GM12878 (cell line): Measurements from ENCODE around the gene LDB2. TPM values are rescaled to one million over a fixed set of nuclear protein-coding genes. Genes with fewer than 3 reads are reported as not detected.

Experiments
- ATAC-seq: fragments of 200-7000 bp; cut with Tn5 transposase; 3 replicates; pipeline ENCODE4 v1.9.1; 2020; ENCODE audit warnings: mild to moderate bottlenecking, moderate library complexity
- BruUV-seq: library from RNA; stranded (reverse); fragments of 400-500 nt; replicated peaks from 2 replicates; lab custom pipeline; 2021; lab: Mats Ljungman, UMichigan
- CTCF ChIA-PET: fragments of 300-600 bp; sonication (Branson Sonifier 250); formaldehyde crosslinking; extraction: SDS; loops from one replicate; lab custom pipeline; 2021; ENCODE audit warnings: inconsistent platforms; lab: Yijun Ruan, JAX
- POLR2A ChIA-PET: fragments of 350-600 bp; formaldehyde crosslinking; extraction: SDS; loops from one replicate; lab custom pipeline; 2021; ENCODE audit warnings: inconsistent platforms; lab: Charles Lee
- RAD21 ChIA-PET: fragments of 300-600 bp; sonication (Branson Sonifier 250); formaldehyde crosslinking; loops from one replicate; lab custom pipeline; 2023; ENCODE audit warnings: antibody characterized with exemption; ENCODE audit not compliant: unreplicated experiment; lab: Charles Lee
- SMC1A ChIA-PET: fragments of 300-600 bp; sonication (Branson Sonifier 250); formaldehyde crosslinking; loops from one replicate; lab custom pipeline; 2023; ENCODE audit not compliant: unreplicated experiment, uncharacterized antibody; lab: Charles Lee
- DNase-seq: peaks from one replicate; pipeline ENCODE4 v3.0.0-alpha.2; 2011; ENCODE audit warnings: low read depth, low spot score
- FAIRE-seq: peaks from 3 replicates; lab custom pipeline; 2011; peaks lifted over from hg19 to GRCh38; lab: Jason Lieb, UNC
- H2AFZ ChIP-seq: 2 replicates; pipeline ENCODE4 v1.6.0; 2011; ENCODE audit warnings: low read depth, low read length, control low read depth; ENCODE audit not compliant: control insufficient read depth
- H3K27ac ChIP-seq: 2 replicates; pipeline ENCODE4 v1.5.1; 2011; ENCODE audit warnings: control low read depth; ENCODE audit not compliant: control insufficient read depth, insufficient read depth
- H3K27me3 ChIP-seq, 2 experiments: replicated peaks in 1 of 2; 2 replicates each; pipeline versions ENCODE4 v1.6.0 to v1.6.1; 2011; ENCODE audit warnings: low read length in 1 of 2; ENCODE audit not compliant: control insufficient read depth in 2 of 2, insufficient read depth in 2 of 2
- H3K36me3 ChIP-seq, 2 experiments: 2 replicates each; pipeline ENCODE4 v1.5.1; 2011; ENCODE audit warnings: low read length in 1 of 2; ENCODE audit not compliant: control insufficient read depth in 2 of 2, insufficient read depth in 2 of 2
- H3K4me1 ChIP-seq: 2 replicates; pipeline ENCODE4 v1.6.1; 2011; ENCODE audit warnings: mild to moderate bottlenecking, low read length, moderate library complexity, mixed read lengths; ENCODE audit not compliant: control insufficient read depth, insufficient read depth
- H3K4me2 ChIP-seq: 2 replicates; pipeline ENCODE4 v1.6.0; 2011; ENCODE audit warnings: control low read depth; ENCODE audit not compliant: control insufficient read depth, insufficient read depth
- H3K4me3 ChIP-seq: fragments of 200-600 bp; sonication (generic); 2 replicates; pipeline ENCODE4 v1.5.1; 2016
- H3K79me2 ChIP-seq: 2 replicates; pipeline ENCODE4 v1.6.0; 2011; ENCODE audit warnings: low read length; ENCODE audit not compliant: control insufficient read depth, insufficient read depth
- H3K9ac ChIP-seq: 2 replicates; pipeline ENCODE4 v1.8.0; 2011; ENCODE audit warnings: low read length, control low read depth, mixed read lengths; ENCODE audit not compliant: control insufficient read depth, insufficient read depth
- H3K9me3 ChIP-seq: replicated peaks from 3 replicates; pipeline ENCODE4 v1.5.1; 2011; ENCODE audit warnings: mild to moderate bottlenecking, low read length; ENCODE audit not compliant: control insufficient read depth, insufficient read depth
- H4K20me1 ChIP-seq: 2 replicates; pipeline ENCODE4 v1.6.0; 2011; ENCODE audit not compliant: control insufficient read depth, insufficient read depth
- CHD1 ChIP-seq: IDR thresholded peaks from 2 replicates; pipeline ENCODE4 v1.6.1; 2012; ENCODE audit warnings: low read depth, low read length, improper control_type of control experiment
- GABPA ChIP-seq: IDR thresholded peaks from 2 replicates; pipeline ENCODE4 v1.6.1; 2014; ENCODE audit warnings: antibody characterized with exemption, low read depth, mild to moderate bottlenecking, inconsistent platforms
- LARP7 ChIP-seq: fragments of 450-650 bp; IDR thresholded peaks from 2 replicates; pipeline ENCODE4 v1.6.1; 2017; ENCODE audit warnings: mild to moderate bottlenecking
- POU2F2 ChIP-seq: IDR thresholded peaks from 3 replicates; pipeline ENCODE4 v1.6.1; 2011; ENCODE audit warnings: low read depth, mild to moderate bottlenecking, low read length, borderline replicate concordance
- SMAD5 ChIP-seq: IDR thresholded peaks from 2 replicates; pipeline ENCODE4 v1.6.1; 2016; ENCODE audit warnings: antibody characterized with exemption, low read depth
- SP1 ChIP-seq: IDR thresholded peaks from one replicate; pipeline ENCODE4 v1.6.1; 2011; ENCODE audit warnings: low read depth, low read length
- STAT3 ChIP-seq: IDR thresholded peaks from 2 replicates; pipeline ENCODE4 v1.6.1; 2011; ENCODE audit warnings: low read depth, low read length, improper control_type of control experiment
- ZBED1 ChIP-seq: IDR thresholded peaks from 2 replicates; pipeline ENCODE4 v1.6.1; 2016; ENCODE audit warnings: borderline replicate concordance
- in situ Hi-C: fragments of 300-500 bp; cut with MboI; formaldehyde crosslinking; loops from 9 replicates; pipeline ENCODE4 v1.14.3; 2018; ENCODE audit warnings: mixed read lengths
- intact Hi-C: fragments of 100-400 bp; cut with micrococcal nuclease; formaldehyde crosslinking; loops from one replicate; pipeline ENCODE4 v1.14.2; 2022; ENCODE audit not compliant: unreplicated experiment
- polyA plus RNA-seq, 11 experiments: library from polyadenylated mRNA; depleted of rRNA in 4 of 11; unstranded in 6 of 11; stranded (reverse) in 5 of 11; fragments of >200 nt; fragmentation: Nextera tagmentation in 4 of 11; fragmentation: Illumina TruSeq in 1 of 11; extraction: Ambion mirVana in 4 of 11; extraction: Trizol in 1 of 11; gene quantifications; 1 replicate in 1 of 11; 2 replicates in 10 of 11; pipeline versions ENCODE4 v1.2.1 to v1.2.3, GENCODE V29; 2011 to 2016; ENCODE audit warnings: inconsistent platforms in 2 of 11, missing spikeins in 2 of 11, low read depth in 1 of 11
- total RNA-seq, 4 experiments: library from RNA; depleted of rRNA in 3 of 4; stranded (reverse); fragments of >200 nt in 3 of 4; fragmentation: Illumina TruSeq in 1 of 4; extraction: Trizol in 1 of 4; gene quantifications; 2 replicates each; pipeline versions ENCODE4 v1.2.1 to v1.2.3, GENCODE V29; 2013 to 2021
- TF ChIP-seq, protein P1 (sequence below): IDR thresholded peaks from 2 replicates; pipeline ENCODE4 v1.6.1; 2012; ENCODE audit warnings: mild to moderate bottlenecking, low read depth, low read length
- TF ChIP-seq, protein P2 (sequence below), 3 experiments: IDR thresholded peaks in 2 of 3; conservative IDR thresholded peaks in 1 of 3; 2 replicates each; pipeline ENCODE4 v1.5.1; 2011; ENCODE audit warnings: low read depth in 3 of 3, low read length in 3 of 3, mild to moderate bottlenecking in 3 of 3, control low read depth in 2 of 3, moderate library complexity in 2 of 3, inconsistent platforms in 1 of 3, mixed read lengths in 1 of 3; ENCODE audit not compliant: control insufficient read depth in 2 of 3, insufficient read depth in 1 of 3; ENCODE audit errors: extremely low read depth in 1 of 3
- TF ChIP-seq, protein P3 (sequence below): IDR thresholded peaks from 2 replicates; pipeline ENCODE4 v1.6.1; 2012; ENCODE audit warnings: low read depth, low read length, improper control_type of control experiment
- TF ChIP-seq, protein P4 (sequence below): fragments of 450-650 bp; IDR thresholded peaks from 2 replicates; pipeline ENCODE4 v1.6.1; 2017; ENCODE audit warnings: low read depth, mild to moderate bottlenecking, moderate library complexity
- TF ChIP-seq, protein P5 (sequence below): fragments of 450-650 bp; IDR thresholded peaks from 2 replicates; pipeline ENCODE4 v1.6.1; 2017; ENCODE audit warnings: mild to moderate bottlenecking
- TF ChIP-seq, protein P6 (sequence below): IDR thresholded peaks from 2 replicates; pipeline ENCODE4 v1.6.1; 2012; ENCODE audit warnings: low read depth, low read length, improper control_type of control experiment

Gene LDB2
- total and polyA plus RNA-seq, 10 of the 15 experiments (the other 5 are each of a cell fraction or from before 2014, with no cell fraction given): 0.15 TPM; not detected in 9

DNA sequence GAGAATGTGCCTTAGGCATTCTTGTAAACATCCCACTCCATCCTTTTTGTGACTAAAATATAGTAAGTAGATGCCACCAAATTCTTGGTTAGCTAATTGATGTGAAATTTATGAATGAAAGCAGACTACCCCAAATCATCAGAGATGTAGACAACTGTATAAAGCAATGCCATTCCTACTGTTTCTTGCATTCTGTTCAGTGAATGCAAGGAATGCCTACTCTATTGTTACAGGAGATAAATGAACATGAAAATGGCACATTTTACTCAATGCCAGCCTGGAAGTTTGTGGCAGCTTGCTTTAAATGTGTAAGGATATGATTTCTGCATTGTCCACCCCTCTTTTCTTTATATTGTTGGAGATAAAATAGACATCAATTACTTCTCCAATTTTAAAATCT lies 317.9 kb downstream of the LDB2 start:
- ChIA-PET RAD21 (no interaction called here), CTCF (no interaction called here), SMC1A (no interaction called here), POLR2A (no interaction called here)
- Histone ChIP-seq H3K4me2 (no peak overlapping the region), H3K9ac (no peak overlapping the region), H3K27me3 (no peaks in the 10 kb centered on the region), H3K9me3 (no peaks in the 10 kb centered on the region), H2AFZ (no peak overlapping the region), H4K20me1 (no peaks in the 10 kb centered on the region), H3K4me3 (no peak overlapping the region), H3K4me1 (no peaks in the 10 kb centered on the region), H3K36me3 (no peaks in the 10 kb centered on the region), H3K79me2 (no peaks in the 10 kb centered on the region), H3K27ac (no peak overlapping the region)
- no peak for DNase-seq
- in situ Hi-C loops: no loop called here
- no peak for FAIRE-seq
- no TSS peak for BruUV-seq
- intact Hi-C loops: no loop called here
- ATAC-seq: no peak
- TF ChIP-seq, protein P1, sequence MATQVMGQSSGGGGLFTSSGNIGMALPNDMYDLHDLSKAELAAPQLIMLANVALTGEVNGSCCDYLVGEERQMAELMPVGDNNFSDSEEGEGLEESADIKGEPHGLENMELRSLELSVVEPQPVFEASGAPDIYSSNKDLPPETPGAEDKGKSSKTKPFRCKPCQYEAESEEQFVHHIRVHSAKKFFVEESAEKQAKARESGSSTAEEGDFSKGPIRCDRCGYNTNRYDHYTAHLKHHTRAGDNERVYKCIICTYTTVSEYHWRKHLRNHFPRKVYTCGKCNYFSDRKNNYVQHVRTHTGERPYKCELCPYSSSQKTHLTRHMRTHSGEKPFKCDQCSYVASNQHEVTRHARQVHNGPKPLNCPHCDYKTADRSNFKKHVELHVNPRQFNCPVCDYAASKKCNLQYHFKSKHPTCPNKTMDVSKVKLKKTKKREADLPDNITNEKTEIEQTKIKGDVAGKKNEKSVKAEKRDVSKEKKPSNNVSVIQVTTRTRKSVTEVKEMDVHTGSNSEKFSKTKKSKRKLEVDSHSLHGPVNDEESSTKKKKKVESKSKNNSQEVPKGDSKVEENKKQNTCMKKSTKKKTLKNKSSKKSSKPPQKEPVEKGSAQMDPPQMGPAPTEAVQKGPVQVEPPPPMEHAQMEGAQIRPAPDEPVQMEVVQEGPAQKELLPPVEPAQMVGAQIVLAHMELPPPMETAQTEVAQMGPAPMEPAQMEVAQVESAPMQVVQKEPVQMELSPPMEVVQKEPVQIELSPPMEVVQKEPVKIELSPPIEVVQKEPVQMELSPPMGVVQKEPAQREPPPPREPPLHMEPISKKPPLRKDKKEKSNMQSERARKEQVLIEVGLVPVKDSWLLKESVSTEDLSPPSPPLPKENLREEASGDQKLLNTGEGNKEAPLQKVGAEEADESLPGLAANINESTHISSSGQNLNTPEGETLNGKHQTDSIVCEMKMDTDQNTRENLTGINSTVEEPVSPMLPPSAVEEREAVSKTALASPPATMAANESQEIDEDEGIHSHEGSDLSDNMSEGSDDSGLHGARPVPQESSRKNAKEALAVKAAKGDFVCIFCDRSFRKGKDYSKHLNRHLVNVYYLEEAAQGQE: no peak
- TF ChIP-seq CHD1: no peak
- TF ChIP-seq LARP7: no peak
- TF ChIP-seq, protein P2, sequence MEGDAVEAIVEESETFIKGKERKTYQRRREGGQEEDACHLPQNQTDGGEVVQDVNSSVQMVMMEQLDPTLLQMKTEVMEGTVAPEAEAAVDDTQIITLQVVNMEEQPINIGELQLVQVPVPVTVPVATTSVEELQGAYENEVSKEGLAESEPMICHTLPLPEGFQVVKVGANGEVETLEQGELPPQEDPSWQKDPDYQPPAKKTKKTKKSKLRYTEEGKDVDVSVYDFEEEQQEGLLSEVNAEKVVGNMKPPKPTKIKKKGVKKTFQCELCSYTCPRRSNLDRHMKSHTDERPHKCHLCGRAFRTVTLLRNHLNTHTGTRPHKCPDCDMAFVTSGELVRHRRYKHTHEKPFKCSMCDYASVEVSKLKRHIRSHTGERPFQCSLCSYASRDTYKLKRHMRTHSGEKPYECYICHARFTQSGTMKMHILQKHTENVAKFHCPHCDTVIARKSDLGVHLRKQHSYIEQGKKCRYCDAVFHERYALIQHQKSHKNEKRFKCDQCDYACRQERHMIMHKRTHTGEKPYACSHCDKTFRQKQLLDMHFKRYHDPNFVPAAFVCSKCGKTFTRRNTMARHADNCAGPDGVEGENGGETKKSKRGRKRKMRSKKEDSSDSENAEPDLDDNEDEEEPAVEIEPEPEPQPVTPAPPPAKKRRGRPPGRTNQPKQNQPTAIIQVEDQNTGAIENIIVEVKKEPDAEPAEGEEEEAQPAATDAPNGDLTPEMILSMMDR (IDR thresholded peaks at IDR 0.05 in 2 of 3, conservative IDR thresholded peaks at IDR 0.05 in 1 of 3; ENCODE audit: control insufficient read depth in 2 of 3, extremely low read depth in 1 of 3, insufficient read depth in 1 of 3, low read depth in 3 of 3, low read length in 3 of 3): no peak
- TF ChIP-seq, protein P3, sequence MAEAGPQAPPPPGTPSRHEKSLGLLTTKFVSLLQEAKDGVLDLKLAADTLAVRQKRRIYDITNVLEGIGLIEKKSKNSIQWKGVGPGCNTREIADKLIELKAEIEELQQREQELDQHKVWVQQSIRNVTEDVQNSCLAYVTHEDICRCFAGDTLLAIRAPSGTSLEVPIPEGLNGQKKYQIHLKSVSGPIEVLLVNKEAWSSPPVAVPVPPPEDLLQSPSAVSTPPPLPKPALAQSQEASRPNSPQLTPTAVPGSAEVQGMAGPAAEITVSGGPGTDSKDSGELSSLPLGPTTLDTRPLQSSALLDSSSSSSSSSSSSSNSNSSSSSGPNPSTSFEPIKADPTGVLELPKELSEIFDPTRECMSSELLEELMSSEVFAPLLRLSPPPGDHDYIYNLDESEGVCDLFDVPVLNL: no peak
- TF ChIP-seq STAT3: no peak
- no peak for TF ChIP-seq GABPA
- TF ChIP-seq ZBED1: no peak
- TF ChIP-seq SP1: no peak
- TF ChIP-seq POU2F2: no peak
- TF ChIP-seq, protein P4, sequence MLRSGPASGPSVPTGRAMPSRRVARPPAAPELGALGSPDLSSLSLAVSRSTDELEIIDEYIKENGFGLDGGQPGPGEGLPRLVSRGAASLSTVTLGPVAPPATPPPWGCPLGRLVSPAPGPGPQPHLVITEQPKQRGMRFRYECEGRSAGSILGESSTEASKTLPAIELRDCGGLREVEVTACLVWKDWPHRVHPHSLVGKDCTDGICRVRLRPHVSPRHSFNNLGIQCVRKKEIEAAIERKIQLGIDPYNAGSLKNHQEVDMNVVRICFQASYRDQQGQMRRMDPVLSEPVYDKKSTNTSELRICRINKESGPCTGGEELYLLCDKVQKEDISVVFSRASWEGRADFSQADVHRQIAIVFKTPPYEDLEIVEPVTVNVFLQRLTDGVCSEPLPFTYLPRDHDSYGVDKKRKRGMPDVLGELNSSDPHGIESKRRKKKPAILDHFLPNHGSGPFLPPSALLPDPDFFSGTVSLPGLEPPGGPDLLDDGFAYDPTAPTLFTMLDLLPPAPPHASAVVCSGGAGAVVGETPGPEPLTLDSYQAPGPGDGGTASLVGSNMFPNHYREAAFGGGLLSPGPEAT: no peak
- TF ChIP-seq SMAD5: no peak
- TF ChIP-seq, protein P5, sequence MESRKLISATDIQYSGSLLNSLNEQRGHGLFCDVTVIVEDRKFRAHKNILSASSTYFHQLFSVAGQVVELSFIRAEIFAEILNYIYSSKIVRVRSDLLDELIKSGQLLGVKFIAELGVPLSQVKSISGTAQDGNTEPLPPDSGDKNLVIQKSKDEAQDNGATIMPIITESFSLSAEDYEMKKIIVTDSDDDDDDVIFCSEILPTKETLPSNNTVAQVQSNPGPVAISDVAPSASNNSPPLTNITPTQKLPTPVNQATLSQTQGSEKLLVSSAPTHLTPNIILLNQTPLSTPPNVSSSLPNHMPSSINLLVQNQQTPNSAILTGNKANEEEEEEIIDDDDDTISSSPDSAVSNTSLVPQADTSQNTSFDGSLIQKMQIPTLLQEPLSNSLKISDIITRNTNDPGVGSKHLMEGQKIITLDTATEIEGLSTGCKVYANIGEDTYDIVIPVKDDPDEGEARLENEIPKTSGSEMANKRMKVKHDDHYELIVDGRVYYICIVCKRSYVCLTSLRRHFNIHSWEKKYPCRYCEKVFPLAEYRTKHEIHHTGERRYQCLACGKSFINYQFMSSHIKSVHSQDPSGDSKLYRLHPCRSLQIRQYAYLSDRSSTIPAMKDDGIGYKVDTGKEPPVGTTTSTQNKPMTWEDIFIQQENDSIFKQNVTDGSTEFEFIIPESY: no peak
- TF ChIP-seq, protein P6, sequence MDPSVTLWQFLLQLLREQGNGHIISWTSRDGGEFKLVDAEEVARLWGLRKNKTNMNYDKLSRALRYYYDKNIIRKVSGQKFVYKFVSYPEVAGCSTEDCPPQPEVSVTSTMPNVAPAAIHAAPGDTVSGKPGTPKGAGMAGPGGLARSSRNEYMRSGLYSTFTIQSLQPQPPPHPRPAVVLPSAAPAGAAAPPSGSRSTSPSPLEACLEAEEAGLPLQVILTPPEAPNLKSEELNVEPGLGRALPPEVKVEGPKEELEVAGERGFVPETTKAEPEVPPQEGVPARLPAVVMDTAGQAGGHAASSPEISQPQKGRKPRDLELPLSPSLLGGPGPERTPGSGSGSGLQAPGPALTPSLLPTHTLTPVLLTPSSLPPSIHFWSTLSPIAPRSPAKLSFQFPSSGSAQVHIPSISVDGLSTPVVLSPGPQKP: no peak
